Muscle layer of duodenum (tissue), 2 donors: ENCODE measurements around the gene ZC3H12A.
A peak's percentile ranks its signal among the peaks of the same experiment; 100 is the strongest.
"Not testable (repeated sequence)": the region's sequence is repeated elsewhere in the genome, so short reads cannot be mapped to it uniquely, and the experiment has no call there.

ENCODE experiments used
- H3K27ac ChIP-seq: one replicate; pipeline ENCODE4 v1.7.0; 2013; ENCODE audit warnings: mild to moderate bottlenecking, low read length
- H3K27me3 ChIP-seq: one replicate; pipeline ENCODE4 v1.7.0; 2013; ENCODE audit warnings: low read depth, mild to moderate bottlenecking, control low read depth, low read length
- H3K36me3 ChIP-seq, 2 donors: one replicate each; pipeline ENCODE4 v1.7.0; 2013; ENCODE audit warnings: low read length in 2 of 2, control low read depth in 1 of 2, mild to moderate bottlenecking in 1 of 2; ENCODE audit not compliant: insufficient read depth in 2 of 2, control insufficient read depth in 1 of 2
- H3K4me1 ChIP-seq, 2 donors: one replicate each; pipeline ENCODE4 v1.7.0; 2013; ENCODE audit warnings: low read length in 2 of 2, mild to moderate bottlenecking in 2 of 2, control low read depth in 1 of 2, moderate library complexity in 1 of 2; ENCODE audit not compliant: insufficient read depth in 2 of 2, control insufficient read depth in 1 of 2
- H3K4me3 ChIP-seq, 2 donors: one replicate each; pipeline ENCODE4 v1.7.0; 2013; ENCODE audit warnings: low read length in 2 of 2, low read depth in 1 of 2, mild to moderate bottlenecking in 1 of 2
- H3K9me3 ChIP-seq, 2 donors: one replicate each; pipeline ENCODE4 v1.7.0; 2013; ENCODE audit warnings: low read length in 2 of 2, control low read depth in 1 of 2, mild to moderate bottlenecking in 1 of 2; ENCODE audit not compliant: control insufficient read depth in 1 of 2
- donor health status: healthy.

ZC3H12A gene

DNA sequence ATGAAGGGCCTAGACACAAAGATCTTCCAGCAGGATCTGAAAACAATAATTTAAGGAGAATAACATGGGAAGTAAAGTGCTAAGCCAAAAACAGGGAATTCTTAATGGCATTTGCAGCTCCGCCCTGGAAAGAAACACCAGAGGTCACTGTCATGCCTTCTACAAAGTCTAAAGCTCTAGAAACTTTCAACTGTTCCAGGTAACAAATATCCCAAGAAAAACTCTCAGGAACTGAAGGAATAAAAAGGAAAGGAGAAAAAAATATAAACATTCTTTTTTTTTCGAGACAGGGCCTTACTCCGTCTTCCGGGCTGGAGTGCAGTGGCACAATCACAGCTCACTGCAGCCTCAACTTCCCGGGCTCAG is 13.2 kb downstream of the ZC3H12A start:
- no peaks in the 10 kb centered on the region for H3K9me3 ChIP-seq

DNA sequence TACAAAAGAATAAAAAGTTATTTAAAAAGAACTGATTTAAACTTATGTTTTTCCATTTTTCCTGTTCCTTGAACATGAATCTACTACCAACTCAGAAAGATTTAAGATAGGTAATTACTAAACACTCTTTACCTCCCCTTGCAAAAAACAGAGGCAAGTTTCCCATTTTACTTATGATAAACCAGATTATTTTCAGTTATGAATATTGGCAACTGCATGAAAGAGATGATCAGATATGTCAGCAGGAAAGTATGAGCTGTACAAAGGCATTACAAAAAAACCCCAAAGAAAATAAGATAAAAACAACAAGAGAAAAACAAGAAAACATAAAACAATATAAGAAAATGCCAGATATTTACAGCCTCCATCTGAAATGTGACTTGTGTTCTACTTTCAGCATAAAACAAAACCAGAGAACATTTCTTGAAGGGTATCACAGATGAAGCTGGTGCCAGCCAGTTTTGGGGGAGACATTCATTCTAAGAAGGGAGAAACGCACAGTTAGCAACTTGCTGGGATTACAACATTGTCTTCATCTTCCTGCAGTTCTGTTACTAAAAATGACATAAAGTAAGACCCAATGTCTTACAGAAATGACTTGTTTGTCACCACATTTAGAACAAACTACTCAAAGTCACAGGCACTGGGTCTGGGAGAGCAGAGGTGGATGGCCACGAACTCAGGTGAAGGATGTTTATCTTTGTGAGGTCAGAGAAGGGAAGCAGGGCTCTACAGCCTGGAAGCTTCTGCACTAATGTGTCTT is 19.1 kb downstream of the ZC3H12A start:
- Histone ChIP-seq H3K27me3 (no peaks in the 10 kb centered on the region), H3K4me1 (no peaks in the 10 kb centered on the region), H3K4me3 (no peak overlapping the region), H3K36me3 (peaks cover 21 to 30% of the 10 kb centered on the region in 2 donors), H3K27ac (no peak overlapping the region), H3K9me3 (no peaks in the 10 kb centered on the region)

More for the DNA sequence above, 13.2 kb downstream of the ZC3H12A start:
- H3K36me3 ChIP-seq: peaks cover 13 to 53% of the 10 kb centered on the region in 2 donors
- H3K27ac ChIP-seq: no peak overlapping the region
- H3K4me1 ChIP-seq: peaks cover 15 to 30% of the 10 kb centered on the region in 2 donors
- no peak overlapping the region for H3K4me3 ChIP-seq
- no peaks in the 10 kb centered on the region for H3K27me3 ChIP-seq

DNA sequence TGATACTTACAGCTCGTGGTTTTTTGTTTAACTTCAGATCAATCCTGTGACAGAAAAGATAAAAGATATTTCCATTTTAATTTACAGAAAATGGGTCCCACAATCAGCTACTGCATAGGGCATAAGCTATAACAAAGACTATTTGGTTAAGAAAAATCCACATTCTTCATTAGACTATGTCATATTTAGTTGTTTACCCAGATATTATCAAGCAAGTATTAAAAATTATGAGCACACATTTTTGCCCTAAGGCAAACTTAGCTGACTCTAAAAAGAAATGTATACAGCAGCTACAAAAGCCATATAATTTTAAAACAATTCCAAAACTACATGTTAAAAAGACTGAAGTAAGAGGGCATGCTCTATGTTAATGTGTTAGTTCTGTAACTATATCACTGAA is 21.5 kb downstream of the ZC3H12A start:
- Histone ChIP-seq H3K4me1 (peaks cover 0 to 9% of the 10 kb centered on the region in 2 donors), H3K9me3 (no peaks in the 10 kb centered on the region), H3K27ac (no peak overlapping the region), H3K27me3 (no peaks in the 10 kb centered on the region), H3K4me3 (no peak overlapping the region), H3K36me3 (peaks cover 21% of the 10 kb centered on the region in 2 donors)

DNA sequence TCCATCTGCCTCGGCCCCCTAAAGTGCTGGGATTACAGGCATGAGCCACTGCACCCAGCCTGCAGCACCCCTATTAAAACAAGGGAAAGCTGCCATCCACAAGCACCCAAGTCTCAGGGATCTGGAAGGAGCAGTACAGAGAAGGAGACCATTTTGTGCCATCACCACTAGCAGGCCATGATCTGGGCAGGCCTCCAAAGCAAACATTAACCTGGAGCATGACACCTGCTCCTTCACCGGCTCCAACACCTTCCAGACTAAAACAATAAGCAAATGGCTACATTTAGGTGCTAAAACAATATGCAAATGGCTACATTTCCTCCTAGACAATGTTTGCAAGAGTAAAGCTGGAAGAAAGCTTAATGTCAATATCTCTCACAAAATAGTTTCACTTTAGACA is 23.5 kb downstream of the ZC3H12A start:
- Histone ChIP-seq H3K27me3 (no peaks in the 10 kb centered on the region), H3K9me3 (no peaks in the 10 kb centered on the region), H3K4me3 (no peak overlapping the region), H3K36me3 (peaks cover 25 to 26% of the 10 kb centered on the region in 2 donors), H3K27ac (no peak overlapping the region), H3K4me1 (peaks cover 0 to 9% of the 10 kb centered on the region in 2 donors)

DNA sequence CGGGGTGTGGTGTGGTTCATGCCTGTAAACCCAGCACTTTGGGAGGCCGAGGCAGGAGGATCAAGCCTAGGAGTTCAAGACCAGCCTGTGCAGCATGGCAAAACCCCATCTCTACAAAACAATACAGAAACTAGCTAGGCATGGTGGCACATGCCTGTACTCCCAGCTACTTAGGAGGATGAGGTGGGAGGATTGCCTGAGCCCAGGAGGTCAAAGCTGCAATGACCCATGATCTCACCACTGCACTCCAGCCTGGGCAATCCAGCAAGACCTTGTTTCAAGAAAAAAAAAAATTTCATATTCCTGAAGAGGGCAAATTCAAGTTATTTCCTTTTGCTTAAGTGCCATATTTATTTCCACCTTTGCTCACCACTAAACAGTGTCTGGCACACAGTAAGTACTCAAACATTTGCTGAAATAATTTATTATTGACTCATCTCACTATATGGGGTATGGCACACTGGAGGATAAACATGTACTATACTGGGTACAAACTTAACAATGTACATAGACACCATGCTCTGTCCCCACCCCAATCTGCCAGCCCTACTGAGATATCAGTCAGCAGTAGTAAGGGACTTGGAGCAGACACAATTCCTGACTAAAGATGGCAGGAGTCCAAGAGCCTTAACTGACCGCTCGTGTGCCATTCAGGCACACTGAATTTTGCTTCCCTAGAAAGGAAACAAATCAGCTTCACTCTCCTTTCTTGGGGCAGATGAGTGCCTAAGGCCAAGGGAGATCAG is 24.7 kb downstream of the ZC3H12A start:
- H3K4me3 ChIP-seq: no peak overlapping the region
- no peaks in the 10 kb centered on the region for H3K9me3 ChIP-seq
- peaks cover 0 to 9% of the 10 kb centered on the region in 2 donors for H3K4me1 ChIP-seq
- no peaks in the 10 kb centered on the region for H3K27me3 ChIP-seq
- peak overlapping the region; percentile 39 for H3K27ac ChIP-seq
- peaks cover 15 to 23% of the 10 kb centered on the region in 2 donors for H3K36me3 ChIP-seq

DNA sequence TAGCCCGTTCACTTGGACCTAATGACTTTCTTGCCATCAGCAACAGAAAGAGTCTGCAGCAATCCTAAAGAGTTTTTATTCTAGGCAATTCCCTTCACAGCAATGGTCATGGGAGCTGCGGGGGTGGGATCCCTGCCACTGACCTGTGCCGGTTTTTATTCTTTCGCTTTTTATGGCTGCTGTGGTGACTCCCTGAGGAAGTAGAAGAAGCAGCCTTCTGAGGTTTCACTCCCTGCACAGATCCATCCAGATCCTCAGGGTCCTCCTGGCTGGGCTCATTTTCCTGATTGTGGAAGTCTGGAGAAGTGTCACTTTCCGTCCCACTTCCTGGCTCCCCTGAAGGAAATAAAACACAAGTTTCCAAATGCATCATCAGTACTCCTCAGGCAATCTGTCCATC is 27.3 kb downstream of the ZC3H12A start:
- H3K4me1 ChIP-seq: peaks cover 0 to 9% of the 10 kb centered on the region in 2 donors
- H3K9me3 ChIP-seq: no peaks in the 10 kb centered on the region
- no peaks in the 10 kb centered on the region for H3K27me3 ChIP-seq
- H3K36me3 ChIP-seq: peaks cover 14 to 28% of the 10 kb centered on the region in 2 donors
- no peak overlapping the region for H3K27ac ChIP-seq
- H3K4me3 ChIP-seq: no peak overlapping the region

DNA sequence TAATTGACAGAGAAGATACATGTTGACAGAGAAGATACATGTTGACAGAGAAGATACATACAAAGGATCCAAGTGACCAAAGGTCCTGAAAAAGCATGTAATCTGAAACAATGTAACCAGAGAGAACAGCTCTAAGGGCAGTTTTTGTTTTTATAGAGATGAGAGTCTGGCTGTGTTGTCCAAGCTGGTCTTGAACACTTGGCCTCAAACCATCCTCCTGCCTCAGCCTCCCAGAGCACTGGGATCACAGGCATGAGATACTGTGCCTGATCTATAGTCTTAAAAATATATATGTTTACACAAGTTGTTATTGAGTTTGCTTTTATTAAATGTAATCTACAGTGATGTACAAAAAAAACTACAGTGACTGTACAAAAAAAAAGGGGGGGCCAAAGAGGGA is 27.7 kb downstream of the ZC3H12A start:
- Histone ChIP-seq H3K27ac (no peak overlapping the region), H3K27me3 (no peaks in the 10 kb centered on the region), H3K36me3 (peaks cover 14 to 32% of the 10 kb centered on the region in 2 donors), H3K4me1 (peaks cover 0 to 9% of the 10 kb centered on the region in 2 donors), H3K4me3 (no peak overlapping the region), H3K9me3 (no peaks in the 10 kb centered on the region)

DNA sequence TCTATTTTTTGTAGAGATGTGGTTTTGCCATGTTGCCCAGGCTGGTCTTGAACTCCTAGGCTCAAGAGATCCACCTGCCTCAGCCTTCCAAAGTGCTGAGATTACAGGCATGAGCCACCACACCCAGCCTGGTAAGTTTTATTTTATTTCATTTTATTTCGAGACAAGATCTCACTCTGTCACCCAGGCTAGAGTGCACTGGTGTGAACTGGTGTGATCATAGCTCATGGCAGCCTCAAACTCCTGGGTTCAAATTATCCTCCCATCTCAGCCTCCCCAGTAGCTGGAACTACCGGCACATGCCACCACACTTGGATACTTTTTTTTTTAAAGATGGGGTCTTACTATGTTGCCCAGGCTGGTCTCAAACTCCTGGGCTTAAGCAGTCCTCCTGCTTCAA is 28.4 kb downstream of the ZC3H12A start:
- not testable (repeated sequence) for H3K27ac ChIP-seq, H3K4me1 ChIP-seq, H3K27me3 ChIP-seq, H3K4me3 ChIP-seq, H3K9me3 ChIP-seq
- peaks cover 14 to 37% of the 10 kb centered on the region in 2 donors for H3K36me3 ChIP-seq

DNA sequence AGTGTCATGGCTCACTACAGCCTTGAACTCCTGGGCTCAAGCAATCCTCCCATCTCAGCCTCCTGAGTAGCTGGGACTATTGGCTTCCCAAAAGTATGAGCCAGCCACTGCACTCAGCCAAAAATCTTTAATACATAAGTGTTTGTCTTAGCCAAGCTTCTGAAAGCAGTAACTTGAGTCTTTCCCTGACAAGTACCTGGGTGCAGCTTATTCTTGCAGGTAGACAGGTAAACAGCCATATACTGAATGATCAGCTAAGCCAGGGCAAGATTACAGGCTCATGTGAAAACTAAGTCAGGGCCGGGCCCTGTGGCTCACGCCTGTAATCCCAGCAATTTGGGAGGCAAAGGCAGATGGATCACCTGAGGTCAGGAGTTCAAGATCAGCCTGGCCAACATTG is 32.4 kb downstream of the ZC3H12A start:
- H3K4me1 ChIP-seq: no peaks in the 10 kb centered on the region

DNA sequence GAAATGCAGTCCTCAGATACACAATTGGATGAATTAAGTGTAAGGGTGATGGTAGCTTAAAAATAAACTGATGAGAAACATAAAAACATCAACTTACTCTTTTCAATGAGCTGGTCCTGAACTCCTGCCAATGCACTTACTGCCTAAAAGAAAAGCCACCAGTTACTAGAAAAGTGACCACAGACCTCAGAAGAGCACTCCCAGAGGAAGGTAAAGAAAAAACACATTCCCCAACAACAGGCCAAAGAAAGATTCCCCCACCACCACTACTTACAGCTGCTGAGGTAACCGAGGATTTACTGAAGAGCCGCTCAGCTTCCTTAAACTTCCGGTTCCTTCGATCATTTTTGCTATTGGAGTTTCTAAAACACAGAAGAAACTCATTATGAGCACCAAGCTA is 34.8 kb downstream of the ZC3H12A start:
- no peak overlapping the region for H3K4me3 ChIP-seq
- no peaks in the 10 kb centered on the region for H3K27me3 ChIP-seq
- no peaks in the 10 kb centered on the region for H3K9me3 ChIP-seq
- H3K4me1 ChIP-seq: peaks cover 0 to 14% of the 10 kb centered on the region in 2 donors
- no peak overlapping the region for H3K27ac ChIP-seq
- H3K36me3 ChIP-seq: peaks cover 21 to 26% of the 10 kb centered on the region in 2 donors

More for the DNA sequence above, 32.4 kb downstream of the ZC3H12A start:
- Histone ChIP-seq H3K27me3 (no peaks in the 10 kb centered on the region), H3K9me3 (no peaks in the 10 kb centered on the region), H3K36me3 (peaks cover 17 to 31% of the 10 kb centered on the region in 2 donors), H3K27ac (no peak overlapping the region), H3K4me3 (no peak overlapping the region)

DNA sequence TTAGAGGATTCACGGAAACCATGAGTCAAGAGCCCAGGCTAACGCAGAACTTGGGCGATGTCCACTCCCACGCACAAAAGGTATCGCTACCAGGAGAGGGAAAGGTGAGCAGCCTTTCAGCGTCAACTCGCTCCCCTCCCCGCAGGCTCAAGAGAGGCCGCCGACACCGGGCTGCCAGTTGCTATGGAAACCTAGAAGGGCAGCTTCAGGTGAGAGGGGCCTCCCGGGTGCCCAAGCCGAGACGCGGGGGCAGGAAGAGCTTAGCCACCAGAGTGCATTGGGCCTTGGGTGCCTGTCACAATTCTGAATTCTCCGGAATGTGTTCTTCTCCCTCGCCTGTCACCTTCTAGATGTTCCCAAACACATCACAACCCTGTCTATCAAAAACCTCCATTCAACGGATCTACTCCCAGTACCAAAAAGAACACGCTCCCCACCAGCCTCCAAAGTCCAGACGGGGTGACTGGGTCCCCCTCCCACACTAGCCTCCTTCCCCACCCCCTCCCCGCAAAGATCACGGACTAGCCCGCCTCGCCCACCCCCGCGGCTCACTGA is 39.5 kb downstream of the ZC3H12A start:
- peak overlapping the region; percentile 72 to 91 for H3K4me3 ChIP-seq
- H3K9me3 ChIP-seq: no peaks in the 10 kb centered on the region
- H3K36me3 ChIP-seq: peaks cover 7 to 15% of the 10 kb centered on the region in 2 donors
- no peaks in the 10 kb centered on the region for H3K27me3 ChIP-seq
- peaks cover 0 to 20% of the 10 kb centered on the region in 2 donors for H3K4me1 ChIP-seq
- H3K27ac ChIP-seq: peak overlapping the region; percentile 39
